ENCODE results near the gene PAGE2B.
"Not testable (repeated sequence)": the region's sequence is repeated elsewhere in the genome, so short reads cannot be mapped to it uniquely, and the experiment has no call there.

The PAGE2B gene

GRCh38 chrX:55057675-55058249 is 17.1 kb upstream of the PAGE2B start:
- Histone ChIP-seq H3K18ac (ENCODE audit: low read length) (no peak overlapping the region), H3K27ac (ENCODE audit: low read depth, low read length) (no peak overlapping the region), H2BK120ac (ENCODE audit: insufficient read depth, low read length, poor library complexity) (no peak overlapping the region), H3K9me3 (ENCODE audit: insufficient read depth, low read depth, low read length) (no peaks in the 10 kb centered on the region), H3K14ac (ENCODE audit: low read length) (no peak overlapping the region), H3K79me2 (ENCODE audit: control insufficient read depth, insufficient read depth, low read length, poor library complexity) (no peaks in the 10 kb centered on the region), H4K8ac (ENCODE audit: low read depth, low read length) (no peak overlapping the region), H3K4me2 (ENCODE audit: low read length) (no peak overlapping the region), H3K4me1 (ENCODE audit: control insufficient read depth in 1 of 2, insufficient read depth in 2 of 2, low read length in 2 of 2) (no peaks in the 10 kb centered on the region), H2BK5ac (ENCODE audit: low read depth, low read length, poor library complexity) (no peak overlapping the region), H3K79me1 (ENCODE audit: low read length) (no peaks in the 10 kb centered on the region), H4K12ac (ENCODE audit: low read depth, low read length) (no peak overlapping the region), H3K27me3 (ENCODE audit: insufficient read depth, low read length) (no peaks in the 10 kb centered on the region), H2AFZ (ENCODE audit: insufficient read depth, low read length, poor library complexity) (no peak overlapping the region), H2BK12ac (ENCODE audit: low read length) (no peak overlapping the region), H4K91ac (ENCODE audit: low read depth, low read length) (no peak overlapping the region), H3K36me3 (ENCODE audit: control insufficient read depth in 1 of 2, insufficient read depth in 2 of 2, low read length in 2 of 2) (no peaks in the 10 kb centered on the region), H3K4me3 (ENCODE audit: low read depth, low read length) (no peak overlapping the region), H2AK5ac (ENCODE audit: low read length) (no peak overlapping the region), H3K9ac (ENCODE audit: low read length) (no peak overlapping the region), H3K4ac (ENCODE audit: low read depth, low read length) (no peak overlapping the region), H3K23ac (ENCODE audit: low read length) (no peak overlapping the region)
- peak in 1 of 2 donors; percentile 55 for DNase-seq
- WGBS (ENCODE audit: extremely low coverage, insufficient coverage, insufficient read length) = no CpG with 5 or more reads among the region's 5 CpGs

- H3K27ac ChIP-seq (ENCODE audit: low read depth, low read length); H3K23ac ChIP-seq (ENCODE audit: low read length); H3K9me3 ChIP-seq (ENCODE audit: insufficient read depth, low read depth, low read length); H2BK120ac ChIP-seq (ENCODE audit: insufficient read depth, low read length, poor library complexity); H3K4me3 ChIP-seq (ENCODE audit: low read depth, low read length); H3K14ac ChIP-seq (ENCODE audit: low read length); H2BK12ac ChIP-seq (ENCODE audit: low read length); H3K27me3 ChIP-seq (ENCODE audit: insufficient read depth, low read length); H3K18ac ChIP-seq (ENCODE audit: low read length); H3K4me2 ChIP-seq (ENCODE audit: low read length); H3K4ac ChIP-seq (ENCODE audit: low read depth, low read length); H3K36me3 ChIP-seq (ENCODE audit: control insufficient read depth in 1 of 2, insufficient read depth in 2 of 2, low read length in 2 of 2); H2AFZ ChIP-seq (ENCODE audit: insufficient read depth, low read length, poor library complexity); H2BK5ac ChIP-seq (ENCODE audit: low read depth, low read length, poor library complexity); H3K79me2 ChIP-seq (ENCODE audit: control insufficient read depth, insufficient read depth, low read length, poor library complexity); H3K9ac ChIP-seq (ENCODE audit: low read length); H3K4me1 ChIP-seq (ENCODE audit: control insufficient read depth in 1 of 2, insufficient read depth in 2 of 2, low read length in 2 of 2); H4K8ac ChIP-seq (ENCODE audit: low read depth, low read length); DNase-seq; H3K79me1 ChIP-seq (ENCODE audit: low read length); H2AK5ac ChIP-seq (ENCODE audit: low read length); H4K91ac ChIP-seq (ENCODE audit: low read depth, low read length); H4K12ac ChIP-seq (ENCODE audit: low read depth, low read length): not testable (repeated sequence)
- no CpG with 5 or more reads among the region's 2 CpGs for WGBS (ENCODE audit: extremely low coverage, insufficient coverage, insufficient read length)
These were observed 7.7 kb upstream of the PAGE2B start for GRCh38 chrX:55067180-55067579.

- DNase-seq = no peak
- WGBS (ENCODE audit: extremely low coverage, insufficient coverage, insufficient read length) = no CpG with 5 or more reads among the region's 3 CpGs
- Histone ChIP-seq H3K79me1 (ENCODE audit: low read length) (no peaks in the 10 kb centered on the region), H3K36me3 (ENCODE audit: control insufficient read depth in 1 of 2, insufficient read depth in 2 of 2, low read length in 2 of 2) (no peaks in the 10 kb centered on the region), H3K14ac (ENCODE audit: low read length) (no peak overlapping the region), H2BK120ac (ENCODE audit: insufficient read depth, low read length, poor library complexity) (no peak overlapping the region), H2AK5ac (ENCODE audit: low read length) (no peak overlapping the region), H3K79me2 (ENCODE audit: control insufficient read depth, insufficient read depth, low read length, poor library complexity) (no peaks in the 10 kb centered on the region), H3K4me3 (ENCODE audit: low read depth, low read length) (no peak overlapping the region), H3K27me3 (ENCODE audit: insufficient read depth, low read length) (no peaks in the 10 kb centered on the region), H2BK5ac (ENCODE audit: low read depth, low read length, poor library complexity) (no peak overlapping the region), H4K91ac (ENCODE audit: low read depth, low read length) (no peak overlapping the region), H3K27ac (ENCODE audit: low read depth, low read length) (no peak overlapping the region), H3K23ac (ENCODE audit: low read length) (no peak overlapping the region), H2AFZ (ENCODE audit: insufficient read depth, low read length, poor library complexity) (no peak overlapping the region), H2BK12ac (ENCODE audit: low read length) (no peak overlapping the region), H4K12ac (ENCODE audit: low read depth, low read length) (no peak overlapping the region), H3K9me3 (ENCODE audit: insufficient read depth, low read depth, low read length) (no peaks in the 10 kb centered on the region), H3K9ac (ENCODE audit: low read length) (no peak overlapping the region), H3K4me2 (ENCODE audit: low read length) (no peak overlapping the region), H3K18ac (ENCODE audit: low read length) (no peak overlapping the region), H3K4me1 (ENCODE audit: control insufficient read depth in 1 of 2, insufficient read depth in 2 of 2, low read length in 2 of 2) (no peaks in the 10 kb centered on the region), H3K4ac (ENCODE audit: low read depth, low read length) (no peak overlapping the region), H4K8ac (ENCODE audit: low read depth, low read length) (no peak overlapping the region)
These were observed 2.5 kb upstream of the PAGE2B start for GRCh38 chrX:55072286-55072685.

GRCh38 chrX:55088795-55089489 is 14.1 kb downstream of the PAGE2B start, which contains the start of gene PAGE2:
TSS of gene PAGE2 (plus strand) at chrX:55089018. CDS start at chrX:55090021, 1,003 bp downstream.
- H3K9ac ChIP-seq (ENCODE audit: low read length) = no peak within 1 kb of the TSS
- H4K91ac ChIP-seq (ENCODE audit: low read depth, low read length) = no peak within 1 kb of the TSS
- no peak within 1 kb of the TSS for H2AK5ac ChIP-seq (ENCODE audit: low read length)
- no peaks in the 10 kb centered on the region for H3K27me3 ChIP-seq (ENCODE audit: insufficient read depth, low read length)
- no peak within 1 kb of the TSS for H4K12ac ChIP-seq (ENCODE audit: low read depth, low read length)
- no peak within 1 kb of the TSS for H3K4me3 ChIP-seq (ENCODE audit: low read depth, low read length)
- H3K4me1 ChIP-seq (ENCODE audit: control insufficient read depth in 1 of 2, insufficient read depth in 2 of 2, low read length in 2 of 2) = no peaks in the 10 kb centered on the region
- no peak within 1 kb of the TSS for H4K8ac ChIP-seq (ENCODE audit: low read depth, low read length)
- no peak within 1 kb of the TSS for H2BK120ac ChIP-seq (ENCODE audit: insufficient read depth, low read length, poor library complexity)
- WGBS (ENCODE audit: extremely low coverage, insufficient coverage, insufficient read length) = no CpG with 5 or more reads among the region's 30 CpGs
- no peak within 1 kb of the TSS for H2BK12ac ChIP-seq (ENCODE audit: low read length)
- no peaks in the 10 kb centered on the region for H3K36me3 ChIP-seq (ENCODE audit: control insufficient read depth in 1 of 2, insufficient read depth in 2 of 2, low read length in 2 of 2)
- no peak within 1 kb of the TSS for H2AFZ ChIP-seq (ENCODE audit: insufficient read depth, low read length, poor library complexity)
- peaks cover 4% of the 10 kb centered on the region for H3K9me3 ChIP-seq (ENCODE audit: insufficient read depth, low read depth, low read length)
- no peak within 1 kb of the TSS for H3K27ac ChIP-seq (ENCODE audit: low read depth, low read length)
- H3K79me1 ChIP-seq (ENCODE audit: low read length) = no peaks in the 10 kb centered on the region
- peak in 1 of 2 donors; percentile 4 for DNase-seq
- no peak within 1 kb of the TSS for H3K4me2 ChIP-seq (ENCODE audit: low read length)
- H3K18ac ChIP-seq (ENCODE audit: low read length) = no peak within 1 kb of the TSS
- H2BK5ac ChIP-seq (ENCODE audit: low read depth, low read length, poor library complexity) = no peak within 1 kb of the TSS
- H3K23ac ChIP-seq (ENCODE audit: low read length) = no peak within 1 kb of the TSS
- H3K14ac ChIP-seq (ENCODE audit: low read length) = no peak within 1 kb of the TSS
- no peaks in the 10 kb centered on the region for H3K79me2 ChIP-seq (ENCODE audit: control insufficient read depth, insufficient read depth, low read length, poor library complexity)
- no peak within 1 kb of the TSS for H3K4ac ChIP-seq (ENCODE audit: low read depth, low read length)
